Activated naive CD4-positive, alpha-beta T cell (primary cell): ENCODE measurements around the gene RAD51.
"Not testable (repeated sequence)": the region's sequence is repeated elsewhere in the genome, so short reads cannot be mapped to it uniquely, and the experiment has no call there.

ENCODE experiments used
- DNase-seq, 4 experiments: peaks; one replicate each; lab custom pipeline; 2025; lab: John Stamatoyannopoulos, UW

The RAD51 gene

DNA sequence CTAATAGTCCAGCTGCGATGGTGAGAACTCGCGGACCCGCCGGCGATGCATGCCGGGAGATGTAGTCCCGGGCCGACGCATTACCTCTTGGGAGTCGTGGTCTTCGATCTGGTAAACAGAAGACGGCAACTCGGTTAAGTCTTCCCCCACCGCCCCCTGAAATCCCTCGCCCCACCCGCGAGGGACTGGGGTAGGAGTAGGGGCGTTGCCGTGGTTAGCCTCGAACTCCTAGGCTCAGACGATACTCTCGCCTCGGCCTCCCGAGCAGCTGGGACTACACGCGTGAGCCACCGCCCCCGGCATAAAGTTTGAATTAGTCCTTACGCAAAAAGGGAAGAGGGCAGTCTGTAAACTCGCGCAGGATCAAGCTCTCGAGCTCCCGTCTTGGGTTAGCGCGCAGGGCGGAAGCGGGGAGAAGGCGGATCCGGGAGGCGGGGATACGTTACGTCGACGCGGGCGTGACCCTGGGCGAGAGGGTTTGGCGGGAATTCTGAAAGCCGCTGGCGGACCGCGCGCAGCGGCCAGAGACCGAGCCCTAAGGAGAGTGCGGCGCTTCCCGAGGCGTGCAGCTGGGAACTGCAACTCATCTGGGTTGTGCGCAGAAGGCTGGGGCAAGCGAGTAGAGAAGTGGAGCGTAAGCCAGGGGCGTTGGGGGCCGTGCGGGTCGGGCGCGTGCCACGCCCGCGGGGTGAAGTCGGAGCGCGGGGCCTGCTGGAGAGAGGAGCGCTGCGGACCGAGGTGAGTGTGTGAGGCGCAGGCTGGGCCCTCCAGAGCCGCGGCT lies at the start of gene RAD51:
RAD51 (plus strand) TSS at position 487 of the 781 bp plus-strand sequence. CDS start 3,585 bp downstream, outside the sequence.
- peak; percentile 71 to 89 (median 84) for DNase-seq

DNA sequence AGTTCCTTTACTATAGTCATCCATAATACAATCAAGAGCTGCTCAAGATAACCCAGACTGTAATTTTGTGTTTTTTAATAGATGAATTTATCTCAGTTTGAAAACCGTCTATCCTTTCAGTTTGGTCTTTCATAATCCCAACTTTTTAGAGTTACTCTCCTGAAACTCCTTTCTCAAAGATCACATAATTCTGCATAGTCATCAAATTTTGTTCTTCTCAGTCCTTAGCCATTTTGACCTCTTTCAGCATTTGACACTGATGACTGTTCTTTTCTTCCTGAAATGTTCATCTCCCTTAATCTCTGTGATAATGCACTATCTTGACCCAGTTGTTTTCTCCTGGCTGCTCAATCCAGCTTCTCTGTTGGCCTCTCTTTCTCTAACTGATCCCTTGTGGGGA lies 47.5 kb upstream of the RAD51 start:
- DNase-seq = no peak

- DNase-seq = no peak
Measured at GRCh38 chr15:40650479-40650878, 44.5 kb upstream of the RAD51 start.

DNA sequence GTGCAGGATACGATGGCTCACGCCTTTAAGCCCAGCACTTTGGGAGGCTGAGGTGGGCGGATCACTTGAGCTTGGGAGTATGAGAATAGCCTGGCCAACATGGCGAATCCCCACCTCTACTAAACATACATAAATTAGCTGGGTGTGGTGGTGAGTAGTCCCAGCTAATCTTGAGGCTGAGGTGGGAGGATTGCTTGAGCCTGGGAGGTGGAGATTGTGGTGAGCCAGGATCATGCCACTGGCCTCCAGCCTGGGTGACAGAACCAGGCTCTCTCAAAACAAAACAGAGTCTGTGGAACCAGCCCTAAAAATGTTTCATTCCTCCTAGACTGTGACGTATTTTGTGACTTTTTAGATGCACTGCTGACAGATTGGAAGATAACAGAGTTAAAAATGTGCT lies 34.3 kb upstream of the RAD51 start:
- no peak for DNase-seq

DNA sequence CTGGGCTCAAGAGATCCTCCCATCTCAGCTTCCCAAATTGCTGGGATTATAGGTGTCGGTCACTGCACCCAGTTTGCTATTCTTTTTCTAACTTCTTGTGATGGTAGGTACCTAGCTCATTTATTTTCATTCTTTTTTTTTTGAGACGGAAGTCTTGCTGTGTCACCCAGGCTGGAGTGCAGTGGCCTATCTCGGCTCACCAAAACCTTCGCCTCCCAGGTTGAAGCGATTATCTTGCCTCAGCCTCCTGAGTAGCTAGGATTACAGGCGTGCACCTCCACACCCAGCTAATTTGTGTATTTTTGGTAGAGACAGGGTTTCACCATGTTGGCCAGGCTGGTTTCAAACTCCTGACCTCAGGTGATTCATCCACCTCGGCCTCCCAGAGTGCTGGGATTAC lies 30.1 kb upstream of the RAD51 start:
- DNase-seq = no peak

GRCh38 chr15:40676290-40676689 lies 18.7 kb upstream of the RAD51 start:
- not testable (repeated sequence) for DNase-seq

DNA sequence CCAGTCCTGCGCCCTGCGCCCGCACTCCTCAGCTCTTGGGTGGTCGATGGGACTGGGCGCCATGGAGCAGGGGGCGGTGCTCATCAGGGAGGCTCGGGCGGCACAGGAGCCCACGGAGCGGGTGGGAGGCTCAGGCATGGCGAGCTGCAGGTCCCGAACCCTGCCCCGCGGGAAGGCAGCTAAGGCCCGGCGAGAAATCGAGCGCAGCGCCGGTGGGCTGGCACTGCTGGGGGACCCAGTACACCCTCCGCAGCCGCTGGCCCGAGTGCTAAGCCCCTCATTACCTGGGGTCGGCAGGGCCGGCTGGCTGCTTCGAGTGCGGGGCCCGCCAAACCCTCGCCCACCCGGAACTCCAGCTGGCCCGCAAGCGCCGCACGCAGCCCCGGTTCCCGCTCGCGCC lies 18.1 kb upstream of the RAD51 start:
- not testable (repeated sequence) for DNase-seq

GRCh38 chr15:40680151-40680550 lies 14.8 kb upstream of the RAD51 start:
- DNase-seq = no peak

- DNase-seq = not testable (repeated sequence)
Measured at GRCh38 chr15:40680959-40681358, 14.0 kb upstream of the RAD51 start.

GRCh38 chr15:40684381-40684780 lies 10.6 kb upstream of the RAD51 start:
- no peak for DNase-seq

DNA sequence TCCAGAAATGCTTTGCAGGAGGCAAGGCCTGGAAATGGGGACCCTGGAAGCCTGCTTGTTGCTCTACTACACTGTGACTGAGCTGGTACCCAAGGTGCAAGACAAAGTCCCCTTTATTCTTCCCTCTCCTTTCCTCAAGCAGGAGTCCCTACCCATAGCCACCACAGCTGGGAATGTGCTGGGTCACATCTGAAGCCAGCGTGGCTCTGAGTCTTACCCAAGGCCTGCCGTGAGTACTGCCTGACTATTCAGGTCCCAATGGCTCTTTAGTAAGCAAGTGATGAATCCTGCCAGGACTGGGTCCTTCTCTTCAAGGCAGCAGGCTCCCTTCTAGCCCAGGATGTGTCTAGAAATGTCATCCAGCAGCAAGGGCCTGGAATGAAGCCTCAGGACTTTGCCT lies 9.6 kb upstream of the RAD51 start:
- no peak for DNase-seq

DNA sequence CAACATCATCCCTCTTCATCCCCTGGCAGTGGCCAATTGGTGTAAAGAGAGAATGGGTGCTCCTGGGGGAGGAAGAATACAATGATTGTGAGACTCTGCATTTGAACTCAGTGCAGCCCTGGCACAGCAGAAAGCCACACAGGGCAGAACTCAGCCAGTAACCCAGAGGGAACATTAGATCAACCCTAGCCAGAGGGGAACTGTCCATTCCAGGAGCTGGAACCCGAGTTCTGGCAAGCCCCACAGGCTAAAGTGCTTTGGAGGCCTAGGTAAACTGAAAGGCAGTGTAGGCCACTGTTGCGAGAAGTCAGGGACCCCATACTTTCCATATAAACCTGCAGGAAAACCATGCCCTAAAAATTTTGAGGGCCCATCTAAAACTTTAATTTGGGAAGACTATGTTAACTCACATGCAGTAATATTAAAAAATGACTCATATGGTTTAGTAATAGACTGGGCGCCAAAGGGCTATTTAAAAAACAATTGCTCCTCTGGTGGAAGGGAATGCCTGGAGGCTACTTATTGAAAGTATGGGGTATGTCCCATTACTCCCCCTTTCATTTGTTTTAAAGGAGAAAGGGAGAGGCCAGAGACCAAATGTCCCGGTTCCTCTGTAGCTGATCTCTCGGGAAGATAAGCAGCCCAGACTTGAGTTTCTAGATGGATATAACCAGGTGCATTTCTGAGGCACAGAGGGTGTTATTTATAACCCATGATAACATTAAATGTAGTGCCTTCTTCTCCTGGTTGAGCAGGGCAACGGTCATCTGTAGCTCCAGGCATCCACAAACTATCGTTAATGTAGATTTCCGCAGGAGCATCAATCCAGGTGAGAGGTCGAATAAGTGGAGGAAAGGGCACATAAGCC lies 5.8 kb upstream of the RAD51 start:
- no peak for DNase-seq

DNA sequence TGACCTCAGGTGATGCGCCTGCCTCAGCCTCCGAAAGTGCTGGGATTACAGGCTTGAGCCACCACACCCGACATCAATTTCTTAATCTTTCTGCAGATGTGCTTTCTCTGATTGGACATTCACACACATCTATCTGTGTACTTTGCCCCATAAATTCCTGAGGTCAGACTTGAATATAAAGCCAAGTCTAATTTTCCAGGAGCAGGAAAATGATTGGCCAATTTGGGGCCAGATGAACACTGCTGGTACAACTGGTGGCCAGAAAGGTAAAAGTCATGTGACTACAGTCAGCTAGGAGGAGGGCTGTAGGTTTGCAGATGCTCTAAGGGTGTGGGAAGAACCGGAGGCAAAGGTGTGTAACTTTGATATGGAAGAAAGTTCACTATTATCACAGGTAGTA lies 3.2 kb upstream of the RAD51 start:
- DNase-seq = no peak

- DNase-seq = no peak
Measured at GRCh38 chr15:40693904-40694687, 878 bp upstream of the RAD51 start.

DNA sequence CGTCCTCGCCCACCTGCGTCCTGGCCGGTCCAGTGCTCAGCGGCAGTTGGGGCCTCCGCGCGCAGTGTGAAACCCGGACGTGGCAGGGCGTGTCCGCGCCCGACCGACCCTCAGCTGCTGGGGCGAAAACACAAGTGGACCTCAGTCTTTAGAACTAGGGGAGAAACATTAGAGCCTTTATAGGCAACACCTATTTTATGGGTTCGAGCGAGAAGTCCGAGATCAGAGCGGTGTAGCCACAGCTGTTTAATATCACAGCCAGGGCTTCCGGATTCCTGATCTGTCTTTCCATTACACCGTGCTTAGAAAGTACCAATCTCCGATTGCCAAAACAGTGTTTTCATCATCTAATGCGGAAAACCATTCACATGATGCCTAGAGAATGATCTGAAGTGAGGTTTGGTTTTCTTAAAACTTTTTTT lies 506 bp downstream of the RAD51 start:
- no peak for DNase-seq

GRCh38 chr15:40696228-40696627 lies 1.3 kb downstream of the RAD51 start:
- DNase-seq = no peak

DNA sequence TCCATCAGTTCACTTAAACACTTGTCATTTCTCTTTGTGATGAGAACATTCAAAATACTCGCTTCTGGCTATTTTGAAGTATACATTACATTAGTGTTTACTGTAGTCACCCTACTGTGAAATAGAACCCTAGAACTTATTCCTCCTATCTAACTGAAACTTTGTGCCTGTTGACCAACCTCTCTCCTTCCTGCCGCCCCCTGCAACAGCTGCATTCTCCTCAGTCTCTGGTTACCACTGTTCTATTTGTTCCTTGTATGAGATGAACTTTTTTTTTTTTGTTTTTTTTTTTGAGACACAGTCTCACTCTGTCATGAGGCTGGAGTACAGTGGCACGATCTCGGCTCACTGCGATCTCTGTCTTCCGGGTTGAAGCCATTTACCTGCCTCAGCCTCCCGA lies 2.9 kb downstream of the RAD51 start:
- DNase-seq = no peak

DNA sequence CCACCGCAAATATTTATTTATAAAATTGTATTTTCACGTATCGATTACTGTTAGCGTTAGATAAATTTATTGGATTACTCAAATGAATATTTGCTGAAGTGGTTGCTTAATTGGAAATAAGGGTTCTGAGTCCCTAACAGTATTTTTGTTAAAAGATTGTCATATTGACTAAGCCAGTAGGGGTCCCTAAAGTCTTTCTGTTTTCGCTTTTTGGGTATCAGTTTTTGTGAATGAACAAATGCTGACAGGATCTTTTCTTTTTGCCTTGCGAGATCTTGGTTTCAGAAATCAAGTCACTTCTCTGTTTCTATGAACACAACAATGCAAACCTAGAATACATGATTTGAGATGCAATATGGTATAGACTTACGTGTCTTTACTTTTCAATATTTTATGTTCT lies 7.1 kb downstream of the RAD51 start:
- DNase-seq = no peak

GRCh38 chr15:40706121-40706520 lies 11.1 kb downstream of the RAD51 start:
- no peak for DNase-seq

DNA sequence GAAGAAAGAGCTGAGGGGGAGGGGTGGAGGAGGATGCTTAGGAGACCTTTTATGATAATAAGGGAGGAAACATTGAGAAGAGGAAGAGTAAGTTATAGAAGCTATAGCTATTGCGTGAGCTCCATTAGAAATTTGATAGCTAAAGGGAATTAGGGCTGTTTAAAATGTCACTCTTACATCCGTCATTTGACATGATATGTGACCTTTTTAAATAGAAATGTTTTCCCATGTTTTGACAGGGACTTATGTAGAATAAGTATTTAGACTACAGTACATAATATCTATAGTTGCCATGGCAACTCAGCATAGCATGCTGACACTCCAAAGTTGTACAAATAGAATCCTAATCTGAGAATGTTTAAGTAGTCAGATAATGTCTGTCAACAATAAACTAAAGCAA lies 19.2 kb downstream of the RAD51 start:
- no peak for DNase-seq

DNA sequence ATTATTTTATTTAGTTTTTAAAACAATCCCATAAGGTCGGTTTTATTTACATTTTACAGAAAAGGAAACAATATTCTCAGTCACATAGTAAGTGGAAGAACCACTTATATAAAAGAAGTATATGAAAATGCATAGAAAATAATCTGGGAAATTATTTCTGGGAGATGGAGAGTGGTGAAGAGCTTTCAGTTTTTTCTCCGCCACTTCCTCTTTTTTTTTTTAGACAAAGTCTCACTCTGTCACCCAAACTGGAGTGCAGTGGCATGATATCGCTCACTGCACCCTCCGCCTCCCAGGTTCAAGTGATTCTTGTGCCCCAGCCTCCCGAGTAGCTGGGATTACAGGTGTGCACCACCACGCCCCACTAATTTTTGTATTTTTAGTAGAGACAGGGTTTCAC lies 21.2 kb downstream of the RAD51 start:
- DNase-seq = no peak

- DNase-seq = no peak
Measured at GRCh38 chr15:40721701-40722100, 26.7 kb downstream of the RAD51 start.
